WTC11 (cell line): ENCODE data around the gene PTPRN2.

Experiments used
- CTCF ChIP-seq: fragments of 200-600 bp; IDR thresholded peaks from 2 replicates; pipeline ENCODE4 v1.8.0; 2022; ENCODE audit warnings: antibody characterized with exemption
- OVOL2 ChIP-seq: fragments of 250-450 bp; sonication (Bioruptor Pico); IDR thresholded peaks from 2 replicates; pipeline ENCODE4 v1.9.0; 2021; ENCODE audit warnings: mild to moderate bottlenecking, borderline replicate concordance
- ZNF396 ChIP-seq: fragments of 250-450 bp; sonication (Bioruptor Pico); IDR thresholded peaks from 2 replicates; pipeline ENCODE4 v1.8.0; 2021; ENCODE audit warnings: mild to moderate bottlenecking, moderate library complexity, borderline replicate concordance
- TF ChIP-seq, protein P1 (sequence below): sonication (generic); formaldehyde crosslinking; IDR thresholded peaks from 2 replicates; pipeline ENCODE4 v1.8.1; 2023; ENCODE audit warnings: mild to moderate bottlenecking, missing genetic modification reagents, moderate library complexity
- TF ChIP-seq, protein P2 (sequence below): sonication (generic); formaldehyde crosslinking; IDR thresholded peaks from 2 replicates; pipeline ENCODE4 v1.8.0; 2022; ENCODE audit warnings: mild to moderate bottlenecking, missing genetic modification reagents
- TF ChIP-seq, protein P3 (sequence below): sonication (generic); formaldehyde crosslinking; IDR thresholded peaks from 2 replicates; pipeline ENCODE4 v1.8.0; 2022; ENCODE audit warnings: mild to moderate bottlenecking, missing genetic modification reagents

- TF ChIP-seq, protein P1, sequence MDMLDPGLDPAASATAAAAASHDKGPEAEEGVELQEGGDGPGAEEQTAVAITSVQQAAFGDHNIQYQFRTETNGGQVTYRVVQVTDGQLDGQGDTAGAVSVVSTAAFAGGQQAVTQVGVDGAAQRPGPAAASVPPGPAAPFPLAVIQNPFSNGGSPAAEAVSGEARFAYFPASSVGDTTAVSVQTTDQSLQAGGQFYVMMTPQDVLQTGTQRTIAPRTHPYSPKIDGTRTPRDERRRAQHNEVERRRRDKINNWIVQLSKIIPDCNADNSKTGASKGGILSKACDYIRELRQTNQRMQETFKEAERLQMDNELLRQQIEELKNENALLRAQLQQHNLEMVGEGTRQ (CRISPR knock-in tag), result no peak
- TF ChIP-seq CTCF (no peak), ZNF396 (no peak), OVOL2 (CRISPR knock-in tag) (no peak)
- TF ChIP-seq, protein P2, sequence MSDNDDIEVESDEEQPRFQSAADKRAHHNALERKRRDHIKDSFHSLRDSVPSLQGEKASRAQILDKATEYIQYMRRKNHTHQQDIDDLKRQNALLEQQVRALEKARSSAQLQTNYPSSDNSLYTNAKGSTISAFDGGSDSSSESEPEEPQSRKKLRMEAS, result no peak
- TF ChIP-seq, protein P3, sequence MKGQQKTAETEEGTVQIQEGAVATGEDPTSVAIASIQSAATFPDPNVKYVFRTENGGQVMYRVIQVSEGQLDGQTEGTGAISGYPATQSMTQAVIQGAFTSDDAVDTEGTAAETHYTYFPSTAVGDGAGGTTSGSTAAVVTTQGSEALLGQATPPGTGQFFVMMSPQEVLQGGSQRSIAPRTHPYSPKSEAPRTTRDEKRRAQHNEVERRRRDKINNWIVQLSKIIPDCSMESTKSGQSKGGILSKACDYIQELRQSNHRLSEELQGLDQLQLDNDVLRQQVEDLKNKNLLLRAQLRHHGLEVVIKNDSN (CRISPR knock-in tag), result no peak
These were observed 287.2 kb downstream of the PTPRN2 start for GRCh38 chr7:158300427-158300826.
